GM12878 (cell line): ENCODE results near the gene FTO. TPM values are rescaled to one million over a fixed set of nuclear protein-coding genes. Genes with fewer than 3 reads are reported as not detected.

Source experiments
- ATAC-seq: fragments of 200-7000 bp; cut with Tn5 transposase; 3 replicates; pipeline ENCODE4 v1.9.1; 2020; ENCODE audit warnings: mild to moderate bottlenecking, moderate library complexity
- BruUV-seq: library from RNA; stranded (reverse); fragments of 400-500 nt; replicated peaks from 2 replicates; lab custom pipeline; 2021; lab: Mats Ljungman, UMichigan
- CTCF ChIA-PET: fragments of 300-600 bp; sonication (Branson Sonifier 250); formaldehyde crosslinking; extraction: SDS; loops from one replicate; lab custom pipeline; 2021; ENCODE audit warnings: inconsistent platforms; lab: Yijun Ruan, JAX
- POLR2A ChIA-PET: fragments of 350-600 bp; formaldehyde crosslinking; extraction: SDS; loops from one replicate; lab custom pipeline; 2021; ENCODE audit warnings: inconsistent platforms; lab: Charles Lee
- RAD21 ChIA-PET: fragments of 300-600 bp; sonication (Branson Sonifier 250); formaldehyde crosslinking; loops from one replicate; lab custom pipeline; 2023; ENCODE audit warnings: antibody characterized with exemption; ENCODE audit not compliant: unreplicated experiment; lab: Charles Lee
- SMC1A ChIA-PET: fragments of 300-600 bp; sonication (Branson Sonifier 250); formaldehyde crosslinking; loops from one replicate; lab custom pipeline; 2023; ENCODE audit not compliant: unreplicated experiment, uncharacterized antibody; lab: Charles Lee
- DNase-seq: peaks from one replicate; pipeline ENCODE4 v3.0.0-alpha.2; 2011; ENCODE audit warnings: low read depth, low spot score
- FAIRE-seq: peaks from 3 replicates; lab custom pipeline; 2011; peaks lifted over from hg19 to GRCh38; lab: Jason Lieb, UNC
- H2AFZ ChIP-seq: 2 replicates; pipeline ENCODE4 v1.6.0; 2011; ENCODE audit warnings: low read depth, low read length, control low read depth; ENCODE audit not compliant: control insufficient read depth
- H3K27ac ChIP-seq: 2 replicates; pipeline ENCODE4 v1.5.1; 2011; ENCODE audit warnings: control low read depth; ENCODE audit not compliant: control insufficient read depth, insufficient read depth
- H3K27me3 ChIP-seq, 2 experiments: replicated peaks in 1 of 2; 2 replicates each; pipeline versions ENCODE4 v1.6.0 to v1.6.1; 2011; ENCODE audit warnings: low read length in 1 of 2; ENCODE audit not compliant: control insufficient read depth in 2 of 2, insufficient read depth in 2 of 2
- H3K36me3 ChIP-seq, 2 experiments: 2 replicates each; pipeline ENCODE4 v1.5.1; 2011; ENCODE audit warnings: low read length in 1 of 2; ENCODE audit not compliant: control insufficient read depth in 2 of 2, insufficient read depth in 2 of 2
- H3K4me1 ChIP-seq: 2 replicates; pipeline ENCODE4 v1.6.1; 2011; ENCODE audit warnings: mild to moderate bottlenecking, low read length, moderate library complexity, mixed read lengths; ENCODE audit not compliant: control insufficient read depth, insufficient read depth
- H3K4me2 ChIP-seq: 2 replicates; pipeline ENCODE4 v1.6.0; 2011; ENCODE audit warnings: control low read depth; ENCODE audit not compliant: control insufficient read depth, insufficient read depth
- H3K4me3 ChIP-seq: fragments of 200-600 bp; sonication (generic); 2 replicates; pipeline ENCODE4 v1.5.1; 2016
- H3K79me2 ChIP-seq: 2 replicates; pipeline ENCODE4 v1.6.0; 2011; ENCODE audit warnings: low read length; ENCODE audit not compliant: control insufficient read depth, insufficient read depth
- H3K9ac ChIP-seq: 2 replicates; pipeline ENCODE4 v1.8.0; 2011; ENCODE audit warnings: low read length, control low read depth, mixed read lengths; ENCODE audit not compliant: control insufficient read depth, insufficient read depth
- H3K9me3 ChIP-seq: replicated peaks from 3 replicates; pipeline ENCODE4 v1.5.1; 2011; ENCODE audit warnings: mild to moderate bottlenecking, low read length; ENCODE audit not compliant: control insufficient read depth, insufficient read depth
- H4K20me1 ChIP-seq: 2 replicates; pipeline ENCODE4 v1.6.0; 2011; ENCODE audit not compliant: control insufficient read depth, insufficient read depth
- BACH1 ChIP-seq: fragments of 450-650 bp; IDR thresholded peaks from 2 replicates; pipeline ENCODE4 v1.6.1; 2017; ENCODE audit warnings: mild to moderate bottlenecking, borderline replicate concordance
- PAX8 ChIP-seq: fragments of 450-650 bp; IDR thresholded peaks from 2 replicates; pipeline ENCODE4 v1.6.1; 2017; ENCODE audit warnings: mild to moderate bottlenecking, moderate library complexity
- RAD21 ChIP-seq: IDR thresholded peaks from 2 replicates; pipeline ENCODE4 v1.6.1; 2011; ENCODE audit warnings: mild to moderate bottlenecking, low read depth, low read length, moderate library complexity; ENCODE audit not compliant: insufficient read depth
- SRF ChIP-seq, 2 experiments: IDR thresholded peaks; 2 replicates each; pipeline ENCODE4 v1.6.1; 2011; ENCODE audit warnings: low read depth in 2 of 2, low read length in 2 of 2, mild to moderate bottlenecking in 1 of 2, moderate library complexity in 1 of 2
- SUZ12 ChIP-seq: fragments of 200-600 bp; sonication (generic); IDR thresholded peaks from one replicate; pipeline ENCODE4 v1.6.1; 2018; ENCODE audit warnings: antibody characterized with exemption, mild to moderate bottlenecking; ENCODE audit not compliant: unreplicated experiment
- ZZZ3 ChIP-seq: IDR thresholded peaks from 2 replicates; pipeline ENCODE4 v1.6.1; 2011; ENCODE audit warnings: low read depth; ENCODE audit not compliant: control insufficient read depth, insufficient read length
- WGBS: methylation state at CpG from one replicate; pipeline ENCODE4 v1.1.6; 2016; ENCODE audit warnings: low lambda C conversion rate; ENCODE audit not compliant: insufficient replicate concordance, insufficient coverage; ENCODE audit errors: missing lambda C conversion rate; 5-methylcytosine and 5-hydroxymethylcytosine counted together
- in situ Hi-C: fragments of 300-500 bp; cut with MboI; formaldehyde crosslinking; loops from 9 replicates; pipeline ENCODE4 v1.14.3; 2018; ENCODE audit warnings: mixed read lengths
- intact Hi-C: fragments of 100-400 bp; cut with micrococcal nuclease; formaldehyde crosslinking; loops from one replicate; pipeline ENCODE4 v1.14.2; 2022; ENCODE audit not compliant: unreplicated experiment
- polyA plus RNA-seq, 11 experiments: library from polyadenylated mRNA; depleted of rRNA in 4 of 11; unstranded in 6 of 11; stranded (reverse) in 5 of 11; fragments of >200 nt; fragmentation: Nextera tagmentation in 4 of 11; fragmentation: Illumina TruSeq in 1 of 11; extraction: Ambion mirVana in 4 of 11; extraction: Trizol in 1 of 11; gene quantifications; 1 replicate in 1 of 11; 2 replicates in 10 of 11; pipeline versions ENCODE4 v1.2.1 to v1.2.3, GENCODE V29; 2011 to 2016; ENCODE audit warnings: inconsistent platforms in 2 of 11, missing spikeins in 2 of 11, low read depth in 1 of 11
- total RNA-seq, 4 experiments: library from RNA; depleted of rRNA in 3 of 4; stranded (reverse); fragments of >200 nt in 3 of 4; fragmentation: Illumina TruSeq in 1 of 4; extraction: Trizol in 1 of 4; gene quantifications; 2 replicates each; pipeline versions ENCODE4 v1.2.1 to v1.2.3, GENCODE V29; 2013 to 2021
- TF ChIP-seq, protein P1 (sequence below): fragments of 450-650 bp; IDR thresholded peaks from 2 replicates; pipeline ENCODE4 v1.6.1; 2017; ENCODE audit warnings: mild to moderate bottlenecking, moderate library complexity

Gene FTO
- total and polyA plus RNA-seq, 10 of the 15 experiments (the other 5 are each of a cell fraction or from before 2014, with no cell fraction given): 20.1 to 55.0 (median 47.0) TPM

DNA sequence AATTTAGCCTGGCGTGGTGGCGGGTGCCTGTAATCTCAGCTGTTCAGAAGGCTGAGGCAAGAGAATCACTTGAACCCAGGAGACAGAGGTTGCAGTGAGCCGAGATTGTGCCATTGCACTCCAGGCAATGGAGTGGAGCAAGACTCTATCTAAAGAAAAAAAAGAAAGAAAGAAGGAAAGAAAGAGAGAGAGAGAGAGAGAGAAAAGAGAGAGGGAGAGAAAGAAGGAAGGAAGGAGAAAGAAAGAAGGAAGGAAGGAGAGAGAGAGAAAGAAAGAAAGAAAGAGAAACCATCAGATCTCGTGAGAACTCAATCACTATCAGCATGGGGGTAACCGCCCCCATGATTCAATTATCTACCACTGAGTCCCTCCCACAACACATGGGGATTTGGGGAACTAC lies 293.0 kb downstream of the FTO start:
- CTCF ChIA-PET: no interaction called here
- SMC1A ChIA-PET: no interaction called here

More for the DNA sequence above, 293.0 kb downstream of the FTO start:
- Histone ChIP-seq H3K4me3 (no peak overlapping the region), H3K9ac (no peak overlapping the region), H4K20me1 (no peaks in the 10 kb centered on the region), H3K4me1 (no peaks in the 10 kb centered on the region), H2AFZ (no peak overlapping the region), H3K4me2 (no peak overlapping the region), H3K27ac (no peak overlapping the region), H3K36me3 (no peaks in the 10 kb centered on the region), H3K27me3 (no peaks in the 10 kb centered on the region), H3K79me2 (no peaks in the 10 kb centered on the region)
- no peak for DNase-seq
- intact Hi-C loops: no loop called here
- BruUV-seq: no TSS peak
- no peak for FAIRE-seq
- ChIA-PET RAD21 (no interaction called here), POLR2A (no interaction called here)
- ATAC-seq: no peak
- WGBS: 73% methylated on average over 5 of the region's 5 CpGs
- in situ Hi-C loops: no loop called here
- TF ChIP-seq PAX8: no peak
- TF ChIP-seq SUZ12: no peak
- TF ChIP-seq SRF (IDR thresholded peaks at IDR 0.05; ENCODE audit: low read depth in 2 of 2, low read length in 2 of 2): no peak
- TF ChIP-seq ZZZ3: no peak
- TF ChIP-seq, protein P1, sequence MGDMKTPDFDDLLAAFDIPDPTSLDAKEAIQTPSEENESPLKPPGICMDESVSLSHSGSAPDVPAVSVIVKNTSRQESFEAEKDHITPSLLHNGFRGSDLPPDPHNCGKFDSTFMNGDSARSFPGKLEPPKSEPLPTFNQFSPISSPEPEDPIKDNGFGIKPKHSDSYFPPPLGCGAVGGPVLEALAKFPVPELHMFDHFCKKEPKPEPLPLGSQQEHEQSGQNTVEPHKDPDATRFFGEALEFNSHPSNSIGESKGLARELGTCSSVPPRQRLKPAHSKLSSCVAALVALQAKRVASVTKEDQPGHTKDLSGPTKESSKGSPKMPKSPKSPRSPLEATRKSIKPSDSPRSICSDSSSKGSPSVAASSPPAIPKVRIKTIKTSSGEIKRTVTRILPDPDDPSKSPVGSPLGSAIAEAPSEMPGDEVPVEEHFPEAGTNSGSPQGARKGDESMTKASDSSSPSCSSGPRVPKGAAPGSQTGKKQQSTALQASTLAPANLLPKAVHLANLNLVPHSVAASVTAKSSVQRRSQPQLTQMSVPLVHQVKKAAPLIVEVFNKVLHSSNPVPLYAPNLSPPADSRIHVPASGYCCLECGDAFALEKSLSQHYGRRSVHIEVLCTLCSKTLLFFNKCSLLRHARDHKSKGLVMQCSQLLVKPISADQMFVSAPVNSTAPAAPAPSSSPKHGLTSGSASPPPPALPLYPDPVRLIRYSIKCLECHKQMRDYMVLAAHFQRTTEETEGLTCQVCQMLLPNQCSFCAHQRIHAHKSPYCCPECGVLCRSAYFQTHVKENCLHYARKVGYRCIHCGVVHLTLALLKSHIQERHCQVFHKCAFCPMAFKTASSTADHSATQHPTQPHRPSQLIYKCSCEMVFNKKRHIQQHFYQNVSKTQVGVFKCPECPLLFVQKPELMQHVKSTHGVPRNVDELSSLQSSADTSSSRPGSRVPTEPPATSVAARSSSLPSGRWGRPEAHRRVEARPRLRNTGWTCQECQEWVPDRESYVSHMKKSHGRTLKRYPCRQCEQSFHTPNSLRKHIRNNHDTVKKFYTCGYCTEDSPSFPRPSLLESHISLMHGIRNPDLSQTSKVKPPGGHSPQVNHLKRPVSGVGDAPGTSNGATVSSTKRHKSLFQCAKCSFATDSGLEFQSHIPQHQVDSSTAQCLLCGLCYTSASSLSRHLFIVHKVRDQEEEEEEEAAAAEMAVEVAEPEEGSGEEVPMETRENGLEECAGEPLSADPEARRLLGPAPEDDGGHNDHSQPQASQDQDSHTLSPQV: no peak
- no peak for TF ChIP-seq BACH1
- TF ChIP-seq RAD21: no peak
- TF ChIP-seq, all 136 proteins: peak for 0
- H3K9me3 ChIP-seq: no peaks in the 10 kb centered on the region
